ENCODE measurements around the gene TMED6.
"Not testable (repeated sequence)": the region's sequence is repeated elsewhere in the genome, so short reads cannot be mapped to it uniquely, and the experiment has no call there.

Gene TMED6

GRCh38 chr16:69351309-69352027 lies at the start of gene TMED6:
TMED6 (minus strand) TSS chr16:69351786; CDS start chr16:69351753, 33 bp downstream.
- peak; percentile 65 for DNase-seq

GRCh38 chr16:69399361-69399760 lies 47.8 kb upstream of the TMED6 start:
- no peak for DNase-seq

GRCh38 chr16:69397821-69398521 lies 46.4 kb upstream of the TMED6 start:
- peak; percentile 62 for DNase-seq

DNA sequence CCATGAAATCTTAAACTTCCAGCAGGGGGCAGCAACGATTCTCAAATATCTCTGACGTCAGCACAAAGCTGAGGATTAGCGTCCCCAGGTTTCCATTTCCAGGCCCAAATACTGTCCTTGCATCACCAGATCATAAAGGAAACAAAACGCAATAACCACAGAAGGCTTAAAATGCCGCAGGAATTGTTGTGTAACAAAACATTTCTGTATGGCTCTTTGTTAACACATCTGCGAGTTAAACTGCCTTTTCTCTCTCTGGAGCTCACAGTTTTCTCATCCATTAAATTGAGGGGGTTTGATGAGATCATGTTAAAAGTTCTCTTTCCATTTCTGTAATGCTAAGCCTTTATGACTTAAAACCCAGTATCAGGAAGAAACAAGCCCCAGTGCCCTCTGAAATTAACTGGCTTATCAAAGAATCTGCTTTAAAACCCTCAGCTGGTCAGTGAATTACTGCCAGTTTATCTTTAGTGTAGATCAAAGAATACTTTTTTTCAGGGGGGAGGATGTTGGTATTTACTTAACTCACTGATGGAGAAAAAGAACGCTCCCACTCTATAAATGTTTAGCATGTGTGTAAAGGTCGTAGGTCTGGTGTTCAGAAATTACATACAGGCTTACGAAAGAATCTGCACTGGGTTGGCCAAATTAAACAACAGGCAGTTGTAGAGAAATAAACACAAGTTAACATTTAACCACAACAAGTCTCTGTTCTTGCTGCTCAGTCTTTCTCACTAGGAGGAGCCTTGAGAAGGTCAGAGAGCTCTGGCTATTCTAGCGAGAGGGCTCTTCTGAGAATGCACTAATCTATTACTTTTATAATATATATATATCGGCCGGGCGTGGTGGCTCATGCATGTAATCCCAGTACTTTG lies 44.8 kb upstream of the TMED6 start:
- DNase-seq: peak; percentile 90

GRCh38 chr16:69395859-69396186 lies 44.2 kb upstream of the TMED6 start:
- no peak for DNase-seq

GRCh38 chr16:69393898-69394849 lies 42.6 kb upstream of the TMED6 start:
- peak; percentile 80 for DNase-seq

DNA sequence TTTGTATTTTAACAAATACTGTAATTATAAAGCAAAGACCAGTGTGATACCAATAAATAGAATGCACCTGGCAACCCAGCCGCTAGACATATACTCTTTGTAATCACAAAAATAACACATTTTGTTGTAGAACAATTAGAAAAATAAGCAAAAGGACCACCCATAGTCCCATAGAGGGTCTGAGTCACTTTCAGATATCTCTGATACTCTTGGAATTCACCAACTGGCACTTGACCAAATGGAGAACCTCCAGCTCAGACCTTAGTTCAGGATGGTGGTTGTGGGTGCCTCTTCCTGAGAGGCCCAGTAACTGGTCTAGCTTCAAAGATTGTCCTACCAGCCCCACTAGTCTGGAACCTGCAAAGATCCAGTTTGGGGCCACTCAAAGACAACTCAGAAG lies 35.0 kb upstream of the TMED6 start:
- DNase-seq: no peak

- no peak for DNase-seq
These were observed 33.4 kb upstream of the TMED6 start for GRCh38 chr16:69384974-69385373.

- no peak for DNase-seq
These were observed 30.8 kb upstream of the TMED6 start for GRCh38 chr16:69382421-69382820.

- no peak for DNase-seq
These were observed 29.6 kb upstream of the TMED6 start for GRCh38 chr16:69381231-69381630.

DNA sequence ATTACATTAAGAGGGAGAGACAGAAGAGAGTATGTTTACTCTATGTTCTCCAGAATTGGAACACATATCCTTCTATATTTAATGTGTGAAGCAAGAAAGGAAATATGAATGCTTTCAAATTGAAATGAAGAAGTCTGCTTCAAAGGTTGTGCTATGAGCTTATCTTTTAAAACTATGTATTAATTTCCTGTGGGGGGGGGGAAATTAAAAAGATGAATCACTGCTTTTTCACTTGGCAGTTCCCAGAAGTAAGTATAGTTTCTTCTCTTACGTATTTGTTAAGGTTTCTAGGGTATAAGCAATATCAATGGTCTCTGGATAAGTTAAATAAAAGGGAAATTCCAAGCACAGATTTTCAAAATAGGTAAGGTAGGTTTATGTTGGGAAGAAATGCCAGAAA lies 27.2 kb upstream of the TMED6 start:
- no peak for DNase-seq

- DNase-seq: no peak
These were observed 26.4 kb upstream of the TMED6 start for GRCh38 chr16:69378036-69378435.

- DNase-seq: no peak
These were observed 24.9 kb upstream of the TMED6 start for GRCh38 chr16:69376393-69377059.

DNA sequence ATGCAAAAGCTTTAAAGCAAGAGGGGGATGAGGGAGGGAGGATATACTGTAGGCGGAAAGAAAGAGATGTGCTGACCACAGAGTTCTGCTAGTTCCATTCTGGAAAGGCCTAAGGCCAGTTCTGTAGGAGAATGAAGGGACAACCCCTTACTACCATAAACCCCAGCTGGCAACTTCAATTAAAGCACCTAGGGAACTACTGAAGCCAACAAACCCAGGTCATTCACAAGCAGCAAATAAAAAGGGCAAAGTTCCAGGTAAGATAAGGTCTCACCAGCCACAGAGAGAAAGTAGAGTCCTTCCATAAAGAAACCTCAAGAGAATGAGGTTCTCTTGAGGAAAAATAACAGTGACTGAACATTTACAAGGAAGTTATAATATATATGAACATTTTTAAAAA lies 21.4 kb upstream of the TMED6 start:
- DNase-seq: no peak

DNA sequence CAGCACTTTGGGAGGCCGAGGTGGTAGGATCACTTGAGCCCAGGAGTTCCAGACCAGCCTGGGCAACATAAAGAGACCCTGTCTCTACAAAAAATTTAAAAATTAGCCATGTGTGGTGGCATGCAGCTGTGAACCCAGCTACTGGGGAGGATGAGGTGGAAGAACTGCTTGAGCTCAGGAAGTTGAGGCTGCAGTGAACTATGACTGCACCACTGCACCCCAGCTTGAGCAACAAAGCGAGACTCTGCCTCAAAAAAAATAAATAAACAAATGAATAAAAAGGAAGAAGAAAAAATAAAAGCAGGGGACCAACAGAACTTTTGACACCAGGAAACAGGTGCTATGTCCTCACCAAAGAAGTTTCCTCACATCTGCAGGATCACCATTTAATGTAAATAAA lies 20.0 kb upstream of the TMED6 start:
- DNase-seq: no peak

DNA sequence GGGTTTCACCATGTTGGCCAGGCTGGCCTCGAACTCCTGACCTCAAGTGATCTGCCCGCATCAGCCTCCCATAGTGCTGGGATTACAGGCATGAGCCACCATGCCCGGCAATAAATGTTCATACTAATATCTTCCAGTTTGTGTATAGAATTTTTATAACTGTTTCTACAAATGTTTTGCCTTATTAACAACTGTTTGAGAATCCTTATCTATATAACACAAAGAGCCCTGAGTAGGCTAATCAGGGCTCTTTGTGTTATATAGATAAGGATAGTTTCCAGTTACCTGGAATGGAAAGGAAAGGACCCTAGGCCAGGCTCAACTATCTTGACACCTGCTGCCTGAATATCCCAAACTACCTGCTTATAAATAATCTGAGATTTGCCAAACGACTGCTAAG lies 17.3 kb upstream of the TMED6 start:
- DNase-seq: no peak

DNA sequence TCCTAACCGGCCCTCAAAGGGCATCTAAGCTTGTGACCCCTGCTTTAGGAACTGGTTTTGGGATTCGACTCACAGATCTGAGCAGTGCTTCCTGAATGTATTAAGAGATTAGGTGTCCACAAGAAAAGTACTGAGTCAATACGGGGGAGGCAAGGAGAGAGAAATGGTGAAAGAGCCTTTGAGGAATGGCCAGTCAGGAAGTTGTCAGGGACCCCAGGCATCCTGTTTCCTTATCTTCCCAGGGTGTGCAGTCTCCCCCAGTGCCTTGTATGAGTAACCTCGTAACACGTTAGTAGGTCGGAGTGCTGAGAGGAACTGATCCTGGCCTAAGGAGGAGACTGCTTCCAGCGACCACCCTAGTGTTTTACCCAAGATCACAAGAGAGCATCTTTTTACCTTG lies 16.4 kb upstream of the TMED6 start:
- no peak for DNase-seq

DNA sequence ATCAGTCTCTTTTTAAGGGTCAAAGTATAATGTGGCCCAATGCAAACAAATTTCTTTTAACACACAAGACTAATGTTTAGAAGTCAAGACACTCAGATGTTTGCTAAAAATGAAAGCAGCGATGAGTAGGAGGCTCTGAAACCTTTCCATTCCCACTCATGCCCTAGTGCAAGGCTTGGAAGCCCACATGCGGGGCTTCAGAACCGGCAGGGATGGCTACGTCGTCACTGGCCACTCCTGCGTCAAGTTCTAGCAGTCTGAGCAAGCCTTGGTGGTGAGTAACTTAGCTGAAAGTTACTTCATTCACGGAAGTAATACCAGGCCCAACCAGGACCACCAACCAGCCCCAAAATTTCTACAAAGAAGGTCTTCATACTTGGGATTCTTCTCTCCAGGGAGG lies 14.8 kb upstream of the TMED6 start:
- no peak for DNase-seq

GRCh38 chr16:69365901-69366300 lies 14.3 kb upstream of the TMED6 start:
- no peak for DNase-seq

GRCh38 chr16:69364088-69364487 lies 12.5 kb upstream of the TMED6 start:
- DNase-seq: no peak

DNA sequence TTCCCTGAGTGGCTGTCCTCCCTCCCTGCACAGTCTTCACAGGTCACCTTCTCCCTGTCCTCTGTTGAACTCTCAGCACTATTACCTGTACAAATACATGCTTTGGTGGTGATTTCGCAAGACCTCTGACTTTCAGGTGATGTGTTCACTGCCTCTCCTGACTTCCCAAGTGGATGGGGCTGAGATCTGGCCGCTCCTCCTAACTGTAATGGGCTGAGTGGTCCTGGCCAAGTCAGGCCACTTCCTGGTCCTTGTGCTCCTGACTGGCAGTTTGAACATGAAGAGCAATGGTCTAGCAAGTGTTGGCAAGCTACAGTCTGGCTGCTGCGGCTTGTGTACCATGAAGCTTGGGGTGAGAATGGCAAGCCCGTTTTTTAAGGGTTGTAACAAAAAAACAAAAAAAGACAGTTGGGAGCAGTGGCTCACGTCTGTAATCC lies 11.7 kb upstream of the TMED6 start:
- no peak for DNase-seq

DNA sequence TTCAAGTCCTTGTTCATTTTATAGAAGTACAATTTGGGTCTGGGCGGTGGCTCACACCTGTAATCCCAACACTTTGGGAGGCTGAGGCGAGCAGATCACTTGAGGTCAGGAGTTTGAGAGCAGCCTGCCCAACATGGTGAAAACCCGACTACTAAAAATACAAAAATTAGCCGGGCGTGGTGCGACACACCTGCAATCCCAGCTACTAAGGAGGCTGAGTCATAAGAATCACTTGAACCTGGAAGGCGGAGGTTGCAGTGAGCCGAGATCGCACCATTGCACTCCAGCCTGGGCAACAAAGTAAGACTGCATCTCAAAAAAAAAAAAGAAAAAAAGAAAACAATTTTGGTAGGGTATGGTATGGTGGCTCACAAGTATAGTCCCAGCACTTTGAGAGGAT lies 8.5 kb upstream of the TMED6 start:
- not testable (repeated sequence) for DNase-seq

Measured in NCI-H82 (cell line).